ENCODE measurements around the gene FAM168B. TPM values are rescaled to one million over a fixed set of nuclear protein-coding genes. Genes with fewer than 3 reads are reported as not detected.

The FAM168B gene
- total and polyA plus RNA-seq, 2 of the 13 experiments (the other 11 are each of a cell fraction or from before 2014, with no cell fraction given) = 64.5 to 113 TPM

DNA sequence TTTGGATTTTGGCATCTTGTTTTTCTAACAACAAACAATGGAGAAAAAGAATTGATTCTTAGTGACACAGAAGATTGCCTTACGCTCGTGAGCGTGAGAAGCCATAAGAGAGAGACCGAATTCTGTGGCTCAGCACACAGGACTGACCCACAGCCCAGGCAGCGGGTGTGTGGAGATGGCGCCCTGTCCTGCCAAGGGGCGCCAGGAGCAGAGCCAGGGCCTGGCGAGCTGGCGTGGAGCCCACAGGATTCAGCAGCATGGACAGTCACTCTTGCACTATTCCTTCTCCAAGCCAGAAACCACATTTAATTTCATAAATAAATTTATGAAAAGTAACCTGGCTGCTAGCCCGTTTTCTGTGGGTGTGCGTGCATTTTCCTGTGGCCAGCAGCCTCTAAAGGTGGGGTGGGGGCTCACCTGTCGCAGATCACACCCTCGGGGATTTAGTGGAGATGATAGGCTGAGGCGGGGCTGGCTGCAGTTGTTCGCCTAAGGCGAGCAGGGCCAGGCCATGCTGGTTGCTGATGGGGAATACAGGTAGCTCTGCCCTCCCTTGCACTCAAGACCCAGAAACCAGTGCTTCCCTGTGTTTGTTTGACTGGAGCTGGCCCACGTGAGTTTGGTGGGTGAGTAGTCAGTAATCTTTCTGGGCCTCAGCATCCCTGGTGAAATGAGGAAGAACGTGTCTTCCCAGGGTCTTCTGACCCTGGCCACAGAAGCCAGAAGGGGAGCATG, 46.2 kb downstream of the FAM168B start (continued):
- TF ChIP-seq, protein P1, sequence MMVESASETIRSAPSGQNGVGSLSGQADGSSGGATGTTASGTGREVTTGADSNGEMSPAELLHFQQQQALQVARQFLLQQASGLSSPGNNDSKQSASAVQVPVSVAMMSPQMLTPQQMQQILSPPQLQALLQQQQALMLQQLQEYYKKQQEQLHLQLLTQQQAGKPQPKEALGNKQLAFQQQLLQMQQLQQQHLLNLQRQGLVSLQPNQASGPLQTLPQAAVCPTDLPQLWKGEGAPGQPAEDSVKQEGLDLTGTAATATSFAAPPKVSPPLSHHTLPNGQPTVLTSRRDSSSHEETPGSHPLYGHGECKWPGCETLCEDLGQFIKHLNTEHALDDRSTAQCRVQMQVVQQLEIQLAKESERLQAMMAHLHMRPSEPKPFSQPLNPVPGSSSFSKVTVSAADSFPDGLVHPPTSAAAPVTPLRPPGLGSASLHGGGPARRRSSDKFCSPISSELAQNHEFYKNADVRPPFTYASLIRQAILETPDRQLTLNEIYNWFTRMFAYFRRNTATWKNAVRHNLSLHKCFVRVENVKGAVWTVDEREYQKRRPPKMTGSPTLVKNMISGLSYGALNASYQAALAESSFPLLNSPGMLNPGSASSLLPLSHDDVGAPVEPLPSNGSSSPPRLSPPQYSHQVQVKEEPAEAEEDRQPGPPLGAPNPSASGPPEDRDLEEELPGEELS (CRISPR knock-in tag; IDR thresholded peaks at IDR 0.05) = no peak
- TF ChIP-seq POLR2G (IDR thresholded peaks at IDR 0.05; ENCODE audit: low read depth, low read length) = peak; percentile 52
- no peak for TF ChIP-seq ATAD3A (CRISPR knock-in tag; IDR thresholded peaks at IDR 0.05)
- no peak for TF ChIP-seq SRSF4 (IDR thresholded peaks at IDR 0.05; ENCODE audit: low read depth, low read length, poor library complexity, severe bottlenecking)
- TF ChIP-seq ZNF326 (CRISPR knock-in tag; IDR thresholded peaks at IDR 0.05; ENCODE audit: borderline replicate concordance) = no peak
- TF ChIP-seq RBM22 (optimal IDR thresholded peaks at IDR 0.05; ENCODE audit: low read length) = peak; percentile 13
- TF ChIP-seq GTF2F1 (IDR thresholded peaks at IDR 0.05; ENCODE audit: low read length) = no peak

DNA sequence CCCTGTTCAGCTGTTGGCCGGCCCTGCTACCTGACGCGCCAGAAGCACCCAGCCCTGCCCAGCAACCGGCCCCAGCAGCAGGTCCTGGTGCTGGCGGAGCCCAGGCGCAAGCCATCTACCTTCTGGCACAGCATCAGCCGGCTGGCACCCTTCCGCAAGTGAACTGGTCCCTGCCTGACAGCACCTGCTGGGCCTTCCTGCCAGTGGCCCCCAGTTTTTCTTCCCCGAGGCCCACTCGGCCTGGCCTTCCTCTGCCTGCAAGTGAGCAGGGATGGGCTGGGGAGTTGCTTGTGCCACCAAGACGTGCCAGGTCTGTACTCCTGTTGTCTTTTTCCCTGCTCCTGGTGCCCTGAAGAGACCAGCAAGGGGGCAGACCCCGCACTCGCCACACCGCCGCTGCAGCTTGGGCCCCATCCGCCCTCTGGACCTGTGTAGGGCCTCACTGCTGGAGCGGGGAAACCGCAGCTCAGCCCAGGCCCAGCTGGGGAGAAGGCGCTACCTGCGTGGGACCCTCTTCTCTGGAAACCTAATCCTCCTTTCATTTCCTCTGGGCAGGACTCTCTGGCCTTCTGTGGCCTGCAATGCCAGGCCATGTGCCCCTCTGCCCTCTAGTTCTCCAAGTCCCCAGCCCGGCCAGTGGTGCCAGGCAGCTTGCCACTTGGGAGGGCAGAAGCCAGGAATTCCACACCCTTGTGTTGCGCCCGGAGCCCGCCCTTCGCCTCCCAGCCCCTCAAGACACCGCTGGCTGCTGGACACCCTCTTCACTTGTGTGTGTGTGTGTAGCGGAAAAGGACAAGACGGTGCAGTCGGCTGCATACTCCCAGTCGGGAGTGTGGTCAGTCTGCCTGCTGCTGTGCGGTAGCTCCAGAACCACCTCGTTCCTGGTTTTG, 47.0 kb downstream of the FAM168B start:
- no peaks in the 10 kb centered on the region for H3K9me3 ChIP-seq (ENCODE audit: low read length)
- no peak overlapping the region for H2AFZ ChIP-seq (ENCODE audit: low read length)
- intact Hi-C loops (cut with micrococcal nuclease; ENCODE audit: unreplicated experiment) (no loop called here), in situ Hi-C loops (cut with HindIII; ENCODE audit: extremely low pct_ligation_motif_present, low pct_unique_long_range_greater_than_20kb) (no loop called here)
- ChIA-PET POLR2A (no interaction called here), CTCF (ENCODE audit: low intra/inter-chr PET ratio, low total read pairs) (no interaction called here)
- peaks cover 30 to 45% of the 10 kb centered on the region in 2 experiments for H3K36me3 ChIP-seq (replicated peaks in 1 of 2; ENCODE audit: control insufficient read depth in 1 of 2, insufficient read depth in 2 of 2, low read length in 2 of 2)
- peaks cover 2% of the 10 kb centered on the region for H4K20me1 ChIP-seq (ENCODE audit: insufficient read depth, low read length)
- peak; percentile 2 for ATAC-seq
- H3K4me3 ChIP-seq (replicated peaks in 1 of 3; ENCODE audit: insufficient read depth in 1 of 3, low read depth in 2 of 3, low read length in 3 of 3) = no peak overlapping the region
- no peak for DNase-seq (ENCODE audit: low spot score)
- H3K4me1 ChIP-seq (ENCODE audit: insufficient read depth, low read length) = no peaks in the 10 kb centered on the region
- FAIRE-seq = no peak
- WGBS (ENCODE audit: low lambda C conversion rate) = 98% methylated on average over 31 of the region's 32 CpGs
- no peaks in the 10 kb centered on the region for H3K79me2 ChIP-seq (ENCODE audit: insufficient read depth, low read length)
- H3K27ac ChIP-seq (ENCODE audit: extremely low read length, insufficient read depth, low read length) = no peak overlapping the region
- BruUV-seq (replicated peaks) = no TSS peak
- no peaks in the 10 kb centered on the region for H3K27me3 ChIP-seq (ENCODE audit: control insufficient read depth in 1 of 2, insufficient read depth in 2 of 2, low read length in 2 of 2)
- no peak overlapping the region for H3K9ac ChIP-seq (ENCODE audit: insufficient read depth, low read depth, low read length)
- no peak overlapping the region for H3K4me2 ChIP-seq (ENCODE audit: low read depth, low read length)
- TF ChIP-seq, protein P2, sequence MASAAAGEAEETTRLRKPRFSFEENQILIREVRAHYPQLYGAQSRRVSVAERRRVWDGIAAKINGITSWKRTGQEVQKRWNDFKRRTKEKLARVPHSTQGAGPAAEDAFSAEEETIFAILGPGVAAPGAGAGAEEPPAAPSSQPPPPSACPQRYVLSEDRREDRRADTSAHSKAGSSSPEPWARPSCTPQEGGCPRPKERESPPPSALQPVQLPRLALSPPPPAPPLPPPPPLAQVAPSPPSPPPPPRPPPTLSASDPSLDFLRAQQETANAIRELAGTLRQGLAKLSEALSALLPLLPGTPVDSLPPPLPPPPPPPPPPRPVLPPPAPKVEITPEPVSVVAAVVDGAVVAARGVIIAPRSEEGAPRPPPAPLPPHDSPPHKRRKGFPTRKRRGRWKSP (CRISPR knock-in tag; IDR thresholded peaks at IDR 0.05) = no peak
- no peak for TF ChIP-seq NCOR1 (IDR thresholded peaks at IDR 0.05; ENCODE audit: borderline replicate concordance, low read length)
- TF ChIP-seq ZNF432 (CRISPR knock-in tag; IDR thresholded peaks at IDR 0.05; ENCODE audit: borderline replicate concordance) = no peak
- TF ChIP-seq NBN (conservative IDR thresholded peaks at IDR 0.05) = no peak
- TF ChIP-seq TARDBP (CRISPR knock-in tag; IDR thresholded peaks at IDR 0.05) = no peak
- TF ChIP-seq ZNF253 (CRISPR knock-in tag; IDR thresholded peaks at IDR 0.05; ENCODE audit: borderline replicate concordance) = 0 out of 2 replicates have a peak, but pooled peaks have one; percentile 16
- TF ChIP-seq KDM1A (CRISPR knock-in tag; IDR thresholded peaks at IDR 0.05) = no peak
- TF ChIP-seq, protein P3, sequence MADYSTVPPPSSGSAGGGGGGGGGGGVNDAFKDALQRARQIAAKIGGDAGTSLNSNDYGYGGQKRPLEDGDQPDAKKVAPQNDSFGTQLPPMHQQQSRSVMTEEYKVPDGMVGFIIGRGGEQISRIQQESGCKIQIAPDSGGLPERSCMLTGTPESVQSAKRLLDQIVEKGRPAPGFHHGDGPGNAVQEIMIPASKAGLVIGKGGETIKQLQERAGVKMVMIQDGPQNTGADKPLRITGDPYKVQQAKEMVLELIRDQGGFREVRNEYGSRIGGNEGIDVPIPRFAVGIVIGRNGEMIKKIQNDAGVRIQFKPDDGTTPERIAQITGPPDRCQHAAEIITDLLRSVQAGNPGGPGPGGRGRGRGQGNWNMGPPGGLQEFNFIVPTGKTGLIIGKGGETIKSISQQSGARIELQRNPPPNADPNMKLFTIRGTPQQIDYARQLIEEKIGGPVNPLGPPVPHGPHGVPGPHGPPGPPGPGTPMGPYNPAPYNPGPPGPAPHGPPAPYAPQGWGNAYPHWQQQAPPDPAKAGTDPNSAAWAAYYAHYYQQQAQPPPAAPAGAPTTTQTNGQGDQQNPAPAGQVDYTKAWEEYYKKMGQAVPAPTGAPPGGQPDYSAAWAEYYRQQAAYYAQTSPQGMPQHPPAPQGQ (CRISPR knock-in tag; IDR thresholded peaks at IDR 0.05; ENCODE audit: borderline replicate concordance) = 0 out of 2 replicates have a peak, but pooled peaks have one; percentile 49

Measured in HepG2 (cell line).